ENCODE data around the gene ANKMY1.
"Not testable (repeated sequence)": the region's sequence is repeated elsewhere in the genome, so short reads cannot be mapped to it uniquely, and the experiment has no call there.

Gene ANKMY1

DNA sequence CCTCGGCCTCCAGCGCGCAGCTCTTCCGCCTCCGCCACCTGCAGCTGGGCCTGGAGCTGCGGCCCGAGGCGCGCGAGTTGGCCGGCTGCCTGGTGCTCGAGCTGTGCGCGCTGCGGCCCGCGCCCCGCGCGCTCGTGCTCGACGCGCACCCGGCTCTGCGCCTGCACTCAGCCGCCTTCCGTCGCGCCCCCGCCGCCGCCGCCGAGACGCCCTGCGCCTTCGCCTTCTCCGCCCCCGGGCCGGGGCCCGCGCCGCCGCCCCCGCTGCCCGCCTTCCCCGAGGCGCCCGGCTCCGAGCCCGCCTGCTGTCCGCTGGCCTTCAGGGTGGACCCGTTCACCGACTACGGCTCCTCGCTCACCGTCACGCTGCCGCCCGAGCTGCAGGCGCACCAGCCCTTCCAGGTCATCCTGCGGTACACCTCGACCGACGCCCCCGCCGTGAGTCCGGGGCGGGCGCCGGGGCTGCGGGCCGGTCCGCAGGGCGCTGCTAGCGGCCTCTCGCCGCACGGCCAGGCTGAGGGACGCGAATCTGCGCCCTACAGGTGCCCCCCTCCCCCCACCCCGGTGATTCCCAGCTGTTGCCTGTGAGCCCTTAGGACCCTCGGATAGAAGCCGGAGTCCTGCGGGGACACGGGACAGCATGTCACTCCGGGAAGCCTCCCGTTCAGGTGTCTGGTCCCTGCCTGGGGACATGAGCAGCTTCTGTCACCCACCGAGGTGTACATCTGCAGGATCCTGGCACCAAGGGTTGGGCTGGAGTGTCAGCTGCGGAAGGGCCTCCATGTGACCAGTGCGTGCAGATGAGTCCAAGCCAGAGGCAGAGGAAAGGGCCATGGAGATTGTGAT, 11.1 kb upstream of the ANKMY1 start:
- DNase-seq (ENCODE audit: low spot score) = peak; percentile 79

- DNase-seq (ENCODE audit: low spot score) = peak; percentile 69
Measured at GRCh38 chr2:240567872-240568677, 10.3 kb upstream of the ANKMY1 start, which contains the start of gene RNPEPL1. Gene RNPEPL1, plus strand, starts transcription at chr2:240568484. Its CDS starts 103 bp downstream, at chr2:240568587.

DNA sequence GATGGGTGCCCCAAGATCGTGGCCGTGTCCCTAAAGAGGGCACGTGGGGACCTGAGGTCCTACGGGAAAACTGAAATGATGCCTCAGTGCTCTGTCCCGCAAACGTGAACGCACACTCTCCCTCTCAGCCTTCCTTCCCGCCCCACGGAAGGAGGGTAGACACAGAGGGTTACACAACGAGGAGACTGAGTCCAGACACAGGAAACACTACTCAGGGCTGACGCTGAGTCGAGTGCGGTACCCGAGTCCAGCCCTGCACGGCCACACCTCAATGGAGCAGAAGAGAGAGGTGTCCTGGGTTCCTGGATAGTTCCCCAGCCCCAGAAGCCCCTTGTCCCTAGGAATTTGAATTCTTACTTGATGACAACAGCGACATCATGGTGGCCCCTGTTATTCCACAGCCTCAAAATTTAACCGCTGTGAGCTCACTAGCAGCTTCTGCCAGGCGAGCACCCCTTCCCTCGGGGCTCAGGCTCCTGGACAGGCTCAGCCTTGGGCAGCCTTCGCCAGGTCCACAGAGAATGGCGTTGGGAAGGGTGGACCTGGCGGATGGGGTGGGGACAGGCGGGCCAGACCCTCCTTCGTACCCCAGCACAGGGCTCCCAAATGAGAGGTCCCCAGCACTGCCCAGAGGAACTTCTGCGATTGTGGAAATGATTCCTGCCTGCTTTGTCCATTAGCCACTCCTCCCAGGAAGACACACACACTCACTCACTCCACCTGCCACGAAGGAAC, 9.5 kb upstream of the ANKMY1 start:
- DNase-seq (ENCODE audit: low spot score) = peak; percentile 43

DNA sequence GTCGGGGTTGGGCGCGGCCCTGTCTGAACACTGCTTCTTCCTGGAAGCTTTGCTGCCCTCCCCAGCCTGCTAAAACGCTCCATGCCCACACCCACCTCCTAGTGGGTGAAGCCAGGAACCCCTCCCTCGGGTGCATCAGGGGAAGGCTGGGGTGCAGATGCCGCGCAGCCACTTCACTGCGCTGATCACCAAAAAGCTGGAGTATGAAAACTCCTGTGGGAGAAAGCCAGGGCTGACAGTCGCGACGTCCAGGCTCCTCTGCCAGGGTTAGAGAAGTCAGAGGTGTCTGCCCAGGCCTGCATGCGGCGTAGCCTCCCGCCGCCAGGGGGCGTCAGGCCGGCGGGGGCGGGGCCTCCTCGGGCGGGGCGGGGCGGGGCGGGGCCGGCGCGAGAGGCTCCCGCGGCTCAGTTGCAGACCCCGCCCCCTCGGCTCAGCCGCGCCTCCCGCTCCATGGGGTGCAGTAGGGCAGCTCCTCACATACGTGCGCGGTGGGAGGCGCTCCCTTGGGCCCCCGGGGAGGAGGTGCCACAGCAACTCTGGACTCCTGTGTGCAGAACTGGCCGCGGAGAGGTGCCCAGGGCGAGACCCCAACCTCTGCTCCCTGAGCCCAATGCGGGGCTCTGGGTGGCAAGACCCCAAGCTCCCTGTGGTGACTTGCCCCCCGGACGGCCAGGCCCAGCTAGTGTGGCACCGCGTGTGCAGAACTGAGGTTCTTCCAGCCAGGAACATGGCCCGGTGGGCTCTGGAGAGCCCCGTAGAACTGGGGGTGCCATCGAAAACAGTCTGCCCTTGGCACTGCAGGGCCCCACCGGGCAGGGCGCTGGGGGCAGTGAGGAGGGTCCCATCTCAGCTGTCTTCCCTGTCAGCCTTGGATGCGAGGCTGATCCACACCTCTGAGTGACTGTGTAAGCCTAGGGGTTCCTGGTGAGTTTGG, 8.7 kb upstream of the ANKMY1 start:
- DNase-seq (ENCODE audit: low spot score) = peak; percentile 95

DNA sequence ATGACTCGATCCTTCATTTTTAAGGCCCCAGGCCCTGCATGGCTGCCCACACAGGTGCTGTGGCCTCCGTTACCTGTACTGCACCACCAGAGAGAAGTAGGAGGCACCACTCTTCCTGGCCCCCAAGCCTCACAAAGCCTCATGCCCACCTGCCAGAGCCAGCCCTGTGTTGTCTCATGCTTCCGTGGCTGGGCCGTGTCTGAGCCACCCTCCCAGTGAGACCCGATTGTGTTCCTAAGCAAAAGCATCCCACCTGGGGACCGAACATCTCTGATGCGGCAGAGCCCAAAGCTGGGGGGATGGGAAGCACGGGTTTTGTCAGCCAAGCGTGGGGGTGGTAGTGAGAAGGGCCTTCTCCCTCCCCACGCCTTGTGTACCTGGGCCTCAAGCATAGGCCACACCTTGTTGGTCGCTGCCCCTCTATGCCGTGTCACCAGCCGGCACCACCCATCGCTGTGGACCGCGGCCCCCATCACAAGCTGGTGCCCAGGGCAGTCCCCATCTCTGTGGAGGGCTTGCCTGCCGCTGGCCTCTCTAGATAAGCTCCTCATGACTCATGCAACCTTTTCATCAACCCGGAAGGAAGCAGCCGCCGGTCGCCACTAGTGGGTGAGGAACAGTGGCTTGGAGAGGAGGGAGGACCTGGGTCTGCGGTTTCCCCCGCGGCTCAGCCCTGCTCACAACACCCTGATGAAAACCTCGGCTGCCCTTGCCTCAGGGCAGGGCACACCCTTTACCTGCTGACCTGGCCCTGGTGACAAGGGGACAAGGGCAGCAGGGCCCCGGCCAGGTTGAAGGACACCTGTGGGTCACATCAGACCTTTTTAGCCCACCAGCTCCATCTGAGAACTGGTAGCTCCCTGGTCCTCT, 7.8 kb upstream of the ANKMY1 start:
- peak; percentile 97 for DNase-seq (ENCODE audit: low spot score)

DNA sequence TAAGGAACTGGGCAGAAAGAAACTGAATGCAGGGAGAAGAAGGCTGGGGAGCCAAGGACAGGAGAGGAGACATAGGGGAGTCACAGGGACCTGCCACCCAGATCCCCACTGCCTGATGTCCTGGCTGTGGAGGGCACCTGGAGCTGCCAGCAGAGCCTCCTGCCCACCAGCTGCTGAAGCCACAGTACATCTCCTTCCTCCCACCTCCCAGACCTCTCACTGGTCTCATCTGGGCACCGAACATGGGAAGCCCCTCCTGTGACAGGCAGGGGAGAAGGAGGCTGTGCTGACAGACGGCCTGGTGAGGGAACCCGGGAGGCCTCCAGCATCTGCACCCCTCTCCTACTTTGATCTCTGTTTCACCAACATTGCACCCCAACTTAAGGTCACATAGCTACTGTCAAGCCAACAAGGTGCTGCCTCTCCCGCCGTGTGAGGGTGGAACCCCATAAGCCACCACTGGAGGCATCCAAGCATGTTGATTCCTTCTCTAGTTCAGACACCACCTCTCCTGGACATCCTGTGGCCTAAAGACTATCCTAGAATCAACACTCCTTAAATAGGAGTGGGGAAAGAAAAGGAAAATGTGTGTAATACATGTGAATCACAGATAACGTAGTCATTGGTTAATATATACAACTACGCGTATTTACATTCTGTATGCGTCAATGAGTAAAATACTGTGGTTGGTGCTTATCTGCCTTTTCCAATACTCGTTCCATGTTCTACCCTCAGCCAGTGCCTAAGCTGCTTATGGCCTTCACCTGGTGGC, 7.0 kb upstream of the ANKMY1 start:
- DNase-seq (ENCODE audit: low spot score) = peak; percentile 81

DNA sequence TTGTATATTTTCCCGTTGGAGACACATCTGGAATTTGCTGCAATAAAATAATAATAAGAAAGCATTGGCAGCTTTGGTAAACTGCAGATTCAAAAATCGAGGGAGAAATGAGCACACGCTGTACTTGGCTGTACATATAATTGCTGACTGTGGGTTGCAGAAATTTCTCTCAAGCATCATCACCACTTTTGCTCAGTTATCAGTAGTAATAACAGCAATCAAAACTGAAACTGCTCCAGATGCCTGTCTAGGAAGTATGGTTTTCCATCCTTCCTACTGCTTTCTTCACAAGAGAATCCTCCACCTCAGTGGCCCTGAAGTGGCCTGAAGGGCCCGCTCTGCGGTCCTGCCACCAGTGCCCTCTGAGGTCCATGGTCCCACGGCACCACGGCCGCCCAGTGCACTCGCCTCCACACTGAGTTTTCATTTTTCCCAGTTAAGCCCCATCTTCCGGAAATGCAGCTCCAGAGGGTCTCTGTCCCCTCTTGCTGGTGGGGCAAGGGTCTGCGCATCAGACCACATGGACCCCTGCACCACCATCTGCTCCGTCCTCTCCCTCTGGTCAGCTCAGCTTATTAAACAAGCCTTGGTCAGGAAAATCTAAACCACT, 6.3 kb upstream of the ANKMY1 start:
- DNase-seq (ENCODE audit: low spot score) = no peak

DNA sequence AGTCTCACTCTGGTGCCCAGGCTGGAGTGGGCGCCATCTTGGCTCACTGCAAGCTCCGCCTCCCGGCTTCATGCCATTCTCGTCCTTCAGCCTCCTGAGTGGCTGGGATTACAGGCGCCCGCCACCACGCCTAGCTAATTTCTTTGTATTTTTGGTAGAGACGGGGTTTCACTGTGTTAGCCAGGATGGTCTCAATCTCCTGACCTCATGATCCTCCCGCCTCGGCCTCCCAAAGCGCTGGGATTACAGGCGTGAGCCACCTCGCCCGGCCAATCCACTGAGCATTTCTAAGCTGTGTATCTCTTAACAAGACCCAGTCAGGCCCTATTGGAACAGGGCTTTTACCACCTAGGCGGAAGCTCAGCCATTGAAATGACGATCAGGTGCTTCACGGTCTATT, 5.4 kb upstream of the ANKMY1 start:
- DNase-seq (ENCODE audit: low spot score) = not testable (repeated sequence)

- DNase-seq (ENCODE audit: low spot score) = peak; percentile 50
Measured at GRCh38 chr2:240561325-240561971, 3.7 kb upstream of the ANKMY1 start.

DNA sequence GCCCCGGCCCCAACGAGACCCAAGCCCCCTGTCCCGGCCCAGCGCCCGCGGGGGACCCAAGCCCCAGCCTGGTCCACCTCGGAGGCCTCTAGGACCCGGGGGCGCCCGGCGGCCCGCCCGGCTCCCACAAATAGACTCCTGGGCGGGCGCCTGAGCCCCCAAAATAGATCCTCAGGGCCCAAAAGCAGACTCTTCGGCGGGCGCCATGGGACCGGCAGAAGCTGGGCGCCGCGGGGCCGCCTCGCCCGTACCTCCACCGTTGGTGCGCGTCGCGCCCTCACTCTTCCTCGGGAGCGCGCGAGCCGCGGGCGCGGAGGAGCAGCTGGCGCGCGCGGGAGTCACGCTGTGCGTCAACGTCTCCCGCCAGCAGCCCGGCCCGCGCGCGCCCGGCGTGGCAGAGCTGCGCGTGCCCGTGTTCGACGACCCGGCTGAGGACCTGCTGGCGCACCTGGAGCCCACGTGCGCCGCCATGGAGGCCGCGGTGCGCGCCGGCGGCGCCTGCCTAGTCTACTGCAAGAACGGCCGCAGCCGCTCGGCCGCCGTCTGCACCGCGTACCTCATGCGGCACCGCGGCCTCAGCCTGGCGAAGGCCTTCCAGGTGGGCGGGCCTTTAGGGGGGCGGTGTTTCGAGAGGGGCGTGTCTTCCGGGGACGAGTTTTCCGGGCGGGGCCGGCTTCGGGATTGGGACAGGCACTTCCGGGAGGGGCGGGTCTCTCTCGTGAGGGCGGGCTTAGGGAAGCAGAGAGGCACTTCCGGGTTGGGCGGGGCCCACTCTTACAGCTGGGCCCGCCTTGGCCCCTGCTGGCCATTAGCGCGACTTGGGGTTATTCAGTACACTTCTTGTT, 2.9 kb upstream of the ANKMY1 start:
- peak; percentile 99 for DNase-seq (ENCODE audit: low spot score)

- peak; percentile 91 for DNase-seq (ENCODE audit: low spot score)
Measured at GRCh38 chr2:240560084-240560479, 2.3 kb upstream of the ANKMY1 start, which contains the start of gene DUSP28. Gene DUSP28, plus strand, starts transcription at chr2:240560357. Its CDS starts 328 bp downstream, at chr2:240560685.

DNA sequence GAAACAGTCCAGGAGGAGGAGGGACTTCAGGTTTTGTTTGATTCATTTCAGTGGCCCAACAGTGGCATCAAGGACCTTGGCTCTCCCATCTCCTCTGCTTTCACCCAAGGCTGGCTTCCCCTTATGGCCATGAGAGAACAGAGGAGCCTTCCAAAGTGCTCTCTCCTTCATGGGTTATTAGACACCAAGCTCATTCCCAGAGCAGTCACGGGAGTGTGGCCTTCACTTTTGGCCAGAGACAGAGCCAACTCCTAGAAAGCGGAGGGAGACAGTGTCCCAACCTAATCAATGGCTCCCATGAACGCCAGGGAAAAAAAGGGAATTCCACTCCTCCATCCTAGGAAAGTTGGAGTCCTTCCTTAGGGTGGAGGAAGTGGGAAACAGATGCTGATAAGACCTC, 1.5 kb upstream of the ANKMY1 start:
- peak; percentile 8 for DNase-seq (ENCODE audit: low spot score)

DNA sequence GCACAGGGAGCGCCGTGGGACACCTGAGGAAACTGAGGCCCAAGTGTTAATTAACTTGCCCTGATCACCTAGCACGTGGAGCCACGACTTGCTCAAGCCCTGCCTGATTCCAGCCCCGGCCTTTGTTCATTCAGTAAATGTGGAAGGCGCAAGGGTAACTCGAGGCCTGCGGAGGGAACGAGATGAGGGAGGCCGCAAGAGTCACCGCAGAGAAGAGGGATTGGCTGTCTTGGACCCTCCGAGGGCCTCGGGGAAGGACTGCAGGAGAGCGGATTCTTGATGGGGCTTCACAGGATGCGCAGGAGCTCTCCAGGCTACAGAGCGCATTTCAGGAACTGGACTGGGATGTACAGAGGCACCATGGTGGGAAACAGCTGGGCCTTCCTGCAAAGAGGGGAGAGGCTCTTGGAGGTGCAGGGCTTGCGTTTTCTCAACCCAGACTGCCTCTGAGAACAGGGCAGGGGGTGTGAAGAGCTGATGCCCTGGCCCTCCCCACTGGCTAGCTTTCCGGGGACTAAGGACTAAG, 511 bp upstream of the ANKMY1 start:
- no peak for DNase-seq (ENCODE audit: low spot score)

- no peak for DNase-seq (ENCODE audit: low spot score)
Measured at GRCh38 chr2:240557101-240557751, 562 bp downstream of the ANKMY1 start.

DNA sequence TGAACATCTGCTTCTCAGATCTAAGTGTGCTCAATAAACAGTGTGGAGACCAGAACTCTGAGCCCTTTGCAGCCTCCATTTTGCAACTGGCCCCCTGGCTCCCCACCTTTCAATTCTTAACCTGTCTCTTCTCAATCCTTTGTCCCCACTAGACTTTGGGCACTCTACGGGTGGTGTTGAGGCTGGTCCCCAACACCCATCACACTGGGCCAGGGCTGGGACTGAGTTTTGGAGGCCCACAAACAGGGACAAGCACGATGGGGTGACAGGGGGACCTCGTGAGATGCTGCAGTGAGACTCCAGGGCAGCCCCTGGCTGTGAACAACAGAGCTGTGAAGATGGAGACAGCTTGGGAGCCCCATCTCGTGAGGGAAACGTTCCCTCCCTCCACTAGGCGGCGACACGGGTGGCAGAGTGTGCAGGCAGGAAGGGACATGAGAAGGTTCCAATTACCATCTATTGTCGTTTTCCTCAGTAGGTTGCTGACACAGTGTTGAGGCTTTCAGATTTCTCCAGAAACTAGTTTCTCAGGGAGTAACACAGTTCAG, 1.2 kb downstream of the ANKMY1 start:
- peak; percentile 78 for DNase-seq (ENCODE audit: low spot score)

DNA sequence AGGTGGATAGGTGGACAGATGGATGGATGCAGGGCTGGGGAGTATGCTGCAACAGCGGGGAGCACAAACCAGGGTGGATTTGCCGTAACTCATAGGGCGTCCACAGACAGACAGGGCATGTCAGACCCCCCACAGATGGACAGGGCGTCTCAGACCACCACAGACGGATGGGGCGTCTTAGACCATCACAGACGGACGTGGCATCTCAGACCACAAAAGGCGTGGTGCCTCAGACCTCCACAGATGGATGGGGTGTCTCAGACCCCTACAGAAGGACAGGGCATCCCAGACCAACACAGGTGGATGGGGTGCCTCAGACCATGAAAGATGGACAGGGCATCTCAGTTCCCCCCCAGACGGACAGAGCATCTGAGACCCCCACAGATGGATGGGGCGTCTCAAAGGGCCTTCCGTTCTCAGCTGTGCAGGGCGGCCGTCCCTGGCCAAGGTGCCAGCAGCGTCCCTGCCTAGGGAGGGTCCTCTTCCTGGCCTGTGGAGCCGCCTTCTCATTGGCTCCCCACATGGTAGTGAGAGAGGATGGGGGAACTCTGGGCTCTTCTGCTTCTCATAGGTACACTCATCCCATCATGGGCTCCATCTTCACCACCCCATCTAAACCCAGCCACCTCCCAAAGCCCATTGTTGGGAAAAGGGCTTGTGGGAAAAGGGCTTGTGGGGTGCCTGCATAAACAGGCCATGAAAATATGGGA, 2.1 kb downstream of the ANKMY1 start:
- DNase-seq (ENCODE audit: low spot score) = no peak

All from hematopoietic multipotent progenitor cell treated with erythropoietin and hydrocortisone succinate and interleukin-3 and kit ligand, for 15 days (in vitro differentiated cells).